ENCODE data around the gene TIPRL. TPM values are rescaled to one million over a fixed set of nuclear protein-coding genes. Genes with fewer than 3 reads are reported as not detected.

Gene TIPRL
- total and polyA plus RNA-seq, 9 of the 15 experiments (the other 6 are each of a cell fraction or from before 2014, with no cell fraction given), result 41.4 to 90.2 (median 69.9) TPM

GRCh38 chr1:168225476-168226190 is 46.9 kb downstream of the TIPRL start, which contains the start of gene SFT2D2 (continued):
- TF ChIP-seq MNT (conservative IDR thresholded peaks at IDR 0.05) (peak; percentile 94 to 95), NR1H2 (CRISPR knock-in tag; IDR thresholded peaks at IDR 0.05) (peak; percentile 79; the same call in 1 of the 2 replicates), NFATC3 (IDR thresholded peaks at IDR 0.05) (no peak), TAF9B (IDR thresholded peaks at IDR 0.05; ENCODE audit: partially characterized antibody) (no peak), ZNF740 (CRISPR knock-in tag; IDR thresholded peaks at IDR 0.05) (0 out of 2 replicates have a peak, but pooled peaks have one; percentile 54), ZNF740 (tag; IDR thresholded peaks at IDR 0.05) (peak; percentile 2 to 73; a peak in 1 of 4 replicates), STAT6 (CRISPR knock-in tag; IDR thresholded peaks at IDR 0.05) (no peak), NONO (IDR thresholded peaks at IDR 0.05; ENCODE audit: low read depth in 2 of 2, low read length in 1 of 2) (0 out of 4 replicates have a peak, but pooled peaks of 1 of the 2 experiments have one; percentile 55), ZNF184 (CRISPR knock-in tag; IDR thresholded peaks at IDR 0.05) (no peak), C11orf30 (IDR thresholded peaks at IDR 0.05; ENCODE audit: low read depth) (no peak), NFYB (IDR thresholded peaks at IDR 0.05; ENCODE audit: extremely low read depth, insufficient read length) (no peak), RFX7 (CRISPR knock-in tag; IDR thresholded peaks at IDR 0.05) (no peak; the same call in 1 of the 2 replicates), TAL1 (IDR thresholded peaks at IDR 0.05) (no peak), SIX5 (IDR thresholded peaks at IDR 0.05; ENCODE audit: borderline replicate concordance in 1 of 2, insufficient read depth in 1 of 2, low read depth in 1 of 2, low read length in 2 of 2) (no peak), TEAD4 (IDR thresholded peaks at IDR 0.05; ENCODE audit: low read length) (peak; percentile 74), TEAD4 (CRISPR knock-in tag; IDR thresholded peaks at IDR 0.05; ENCODE audit: borderline replicate concordance) (peak; percentile 90), NUFIP1 (IDR thresholded peaks at IDR 0.05; ENCODE audit: partially characterized antibody) (peak; percentile 64), ZC3H11A (IDR thresholded peaks at IDR 0.05; ENCODE audit: low read depth, low read length) (no peak), ZBTB7A (IDR thresholded peaks at IDR 0.05; ENCODE audit: borderline replicate concordance, control insufficient read depth, low read depth, low read length) (peak; percentile 97), SMARCC2 (IDR thresholded peaks at IDR 0.05; ENCODE audit: low read depth) (no peak), ZNF551 (CRISPR knock-in tag; IDR thresholded peaks at IDR 0.05) (no peak), PHTF2 (CRISPR knock-in tag; IDR thresholded peaks at IDR 0.05) (0 out of 2 replicates have a peak, but pooled peaks have one; percentile 39), NFXL1 (CRISPR knock-in tag; IDR thresholded peaks at IDR 0.05) (0 out of 2 replicates have a peak, but pooled peaks have one; percentile 52), SMAD3 (CRISPR knock-in tag; conservative IDR thresholded peaks at IDR 0.05) (0 out of 2 replicates have a peak, but pooled peaks have one; percentile 17), PHF20 (IDR thresholded peaks at IDR 0.05; ENCODE audit: partially characterized antibody) (peak; percentile 79)
